Measurements from ENCODE around the gene TNIP1.

DNA sequence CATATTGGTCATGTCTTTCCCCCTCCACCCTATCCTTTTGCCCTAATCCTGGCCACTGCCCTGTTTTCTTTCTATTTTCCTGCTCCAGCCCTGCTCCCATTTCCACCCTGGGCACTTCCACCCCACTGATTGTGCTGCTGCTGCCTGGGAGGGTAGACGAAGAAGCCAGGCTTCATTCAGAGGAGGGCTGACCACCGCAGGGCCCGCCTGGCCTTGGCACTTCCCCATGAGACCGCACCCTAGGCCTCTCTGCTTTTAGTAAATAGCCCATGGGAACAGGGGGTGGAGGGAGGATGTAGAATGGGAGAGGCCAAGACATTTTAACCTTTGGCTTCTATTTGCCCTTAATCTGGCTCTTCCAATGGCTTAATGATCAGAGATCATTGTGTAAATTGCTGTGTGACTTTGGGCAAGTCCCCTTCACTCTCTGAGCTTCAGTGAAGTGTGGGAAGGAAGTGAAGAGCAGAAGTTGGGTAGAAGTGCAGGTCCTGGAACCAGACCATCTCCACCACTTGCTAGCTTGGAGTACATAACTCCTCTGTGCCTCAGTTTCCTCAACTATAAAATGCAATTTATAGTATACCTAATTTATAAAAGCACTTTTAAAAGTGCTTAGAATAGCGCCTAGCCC lies 74.0 kb downstream of the TNIP1 start:
- TF ChIP-seq, protein P1, sequence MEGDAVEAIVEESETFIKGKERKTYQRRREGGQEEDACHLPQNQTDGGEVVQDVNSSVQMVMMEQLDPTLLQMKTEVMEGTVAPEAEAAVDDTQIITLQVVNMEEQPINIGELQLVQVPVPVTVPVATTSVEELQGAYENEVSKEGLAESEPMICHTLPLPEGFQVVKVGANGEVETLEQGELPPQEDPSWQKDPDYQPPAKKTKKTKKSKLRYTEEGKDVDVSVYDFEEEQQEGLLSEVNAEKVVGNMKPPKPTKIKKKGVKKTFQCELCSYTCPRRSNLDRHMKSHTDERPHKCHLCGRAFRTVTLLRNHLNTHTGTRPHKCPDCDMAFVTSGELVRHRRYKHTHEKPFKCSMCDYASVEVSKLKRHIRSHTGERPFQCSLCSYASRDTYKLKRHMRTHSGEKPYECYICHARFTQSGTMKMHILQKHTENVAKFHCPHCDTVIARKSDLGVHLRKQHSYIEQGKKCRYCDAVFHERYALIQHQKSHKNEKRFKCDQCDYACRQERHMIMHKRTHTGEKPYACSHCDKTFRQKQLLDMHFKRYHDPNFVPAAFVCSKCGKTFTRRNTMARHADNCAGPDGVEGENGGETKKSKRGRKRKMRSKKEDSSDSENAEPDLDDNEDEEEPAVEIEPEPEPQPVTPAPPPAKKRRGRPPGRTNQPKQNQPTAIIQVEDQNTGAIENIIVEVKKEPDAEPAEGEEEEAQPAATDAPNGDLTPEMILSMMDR (IDR thresholded peaks at IDR 0.05; ENCODE audit: low read depth, low read length, poor library complexity, severe bottlenecking) = no peak
- TF ChIP-seq EZH2phosphoT487 (IDR thresholded peaks at IDR 0.05; ENCODE audit: borderline replicate concordance, low read length) = no peak

Data from DOHH2 (cell line).